ENCODE measurements around the gene SETSIP.
"Not testable (repeated sequence)": the region's sequence is repeated elsewhere in the genome, so short reads cannot be mapped to it uniquely, and the experiment has no call there.

Gene SETSIP

GRCh38 chr1:92075311-92075710, at the start of gene SETSIP:
TSS of gene SETSIP (minus strand) at chr1:92075411. CDS start at chr1:92075411, 0 bp downstream.
- no peak for DNase-seq (ENCODE audit: low read depth)

DNA sequence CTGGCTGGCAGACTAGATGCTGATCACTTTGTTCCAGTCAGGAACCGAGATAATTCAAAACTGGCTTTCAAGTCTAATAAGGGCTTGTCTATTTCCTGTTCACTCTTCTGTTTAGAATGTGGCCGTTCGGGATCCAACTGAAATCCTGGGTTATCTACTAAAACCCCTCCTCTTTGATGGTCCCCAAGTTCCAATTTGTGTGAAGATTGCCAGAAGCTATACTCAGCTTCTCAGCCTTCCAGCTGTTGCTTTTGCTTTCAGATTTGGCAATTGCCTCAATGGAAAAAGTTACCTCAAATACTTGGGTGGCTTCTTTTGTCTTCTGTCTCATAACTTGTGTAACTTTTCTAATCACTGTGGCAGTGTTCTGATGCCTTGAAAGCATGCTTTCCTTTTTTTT, 48.7 kb upstream of the SETSIP start:
- DNase-seq (ENCODE audit: low read depth) = no peak

GRCh38 chr1:92118826-92119225, 43.6 kb upstream of the SETSIP start:
- DNase-seq (ENCODE audit: low read depth) = no peak

DNA sequence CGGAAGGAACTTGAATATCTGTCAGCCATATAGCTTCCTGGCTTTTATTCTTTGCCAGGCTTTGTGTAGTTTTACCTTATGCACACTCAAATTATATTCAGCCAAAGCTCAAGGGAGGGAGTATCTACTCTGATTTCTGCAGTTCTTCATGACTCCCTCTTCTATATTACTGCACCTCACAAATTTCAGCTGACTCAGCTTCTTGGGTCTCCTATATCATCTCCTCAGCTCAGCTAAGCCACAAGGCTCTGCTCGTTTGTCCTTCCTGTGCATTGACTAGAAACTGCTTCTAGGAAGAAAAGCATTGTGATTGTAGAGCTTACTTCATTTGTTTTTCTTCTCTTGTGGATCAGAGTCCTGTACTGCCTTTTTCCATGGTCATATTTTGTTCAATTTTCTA, 42.3 kb upstream of the SETSIP start:
- DNase-seq (ENCODE audit: low read depth) = no peak

GRCh38 chr1:92108631-92109030, 33.4 kb upstream of the SETSIP start:
- no peak for DNase-seq (ENCODE audit: low read depth)

DNA sequence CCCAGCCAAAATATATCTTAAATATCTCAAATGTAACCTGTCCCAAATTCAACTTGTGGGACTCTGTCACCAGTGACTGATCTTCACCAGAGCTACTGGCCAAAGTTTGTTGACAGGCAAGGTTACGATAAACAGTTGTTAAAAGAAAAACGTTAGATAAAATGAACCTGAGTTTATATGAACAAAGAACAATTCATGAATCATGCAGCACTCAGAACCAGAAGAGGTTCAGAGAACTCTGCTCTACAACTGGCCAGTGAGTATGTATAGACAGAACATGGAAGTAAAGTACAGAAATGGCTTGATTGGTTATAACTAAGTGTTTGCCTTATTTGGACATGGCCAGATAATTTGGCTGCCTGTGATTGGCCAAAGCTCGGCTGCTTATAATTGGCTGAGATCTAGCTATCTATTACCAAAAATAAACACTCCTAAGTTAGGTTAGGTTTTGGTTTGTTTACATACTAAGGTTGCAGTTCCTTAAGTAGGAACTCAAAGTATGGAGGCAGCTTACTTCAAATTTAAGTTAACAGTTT, 30.4 kb upstream of the SETSIP start:
- DNase-seq (ENCODE audit: low read depth) = no peak

GRCh38 chr1:92096317-92096716, 21.1 kb upstream of the SETSIP start:
- DNase-seq (ENCODE audit: low read depth) = no peak

- DNase-seq (ENCODE audit: low read depth) = no peak
These were observed 20.7 kb upstream of the SETSIP start for GRCh38 chr1:92095874-92096273.

DNA sequence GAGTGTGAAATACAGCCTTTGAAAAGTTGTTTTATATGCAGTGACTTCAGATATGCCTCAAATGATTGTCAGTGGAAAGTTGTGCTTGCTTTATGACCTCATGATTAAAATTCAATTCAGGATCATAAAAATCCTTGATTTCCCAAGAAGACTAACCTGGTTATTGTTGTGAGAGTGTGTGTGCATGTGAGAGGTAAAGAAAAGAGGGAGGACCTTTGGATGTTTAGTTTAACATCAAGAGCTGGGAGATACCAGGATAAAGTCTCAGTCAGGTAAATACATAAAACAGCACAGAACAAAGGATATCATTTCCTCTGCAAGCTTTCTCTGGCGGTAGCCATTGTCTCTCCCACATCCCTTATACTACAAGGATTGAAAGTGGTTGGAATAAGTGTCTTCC, 19.4 kb upstream of the SETSIP start:
- no peak for DNase-seq (ENCODE audit: low read depth)

DNA sequence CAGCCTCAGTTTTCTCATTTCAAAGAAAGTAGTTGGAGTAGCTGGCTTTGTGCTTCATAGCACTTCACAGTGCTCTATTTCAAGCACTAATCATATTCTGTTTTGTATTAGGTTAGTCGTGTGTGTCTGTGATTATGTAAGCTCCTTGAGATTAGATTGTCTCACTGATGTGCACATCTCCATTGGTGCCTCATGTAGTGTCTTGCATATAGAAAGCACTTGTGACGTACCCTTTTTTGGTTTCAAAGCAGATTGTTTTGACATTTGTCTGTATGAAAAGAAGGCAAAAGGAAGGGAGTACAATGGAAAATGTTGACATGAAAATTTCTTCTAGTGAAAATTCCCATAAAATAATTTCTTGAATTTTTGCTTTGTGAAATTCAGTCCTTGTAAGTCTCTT, 18.9 kb upstream of the SETSIP start:
- no peak for DNase-seq (ENCODE audit: low read depth)

DNA sequence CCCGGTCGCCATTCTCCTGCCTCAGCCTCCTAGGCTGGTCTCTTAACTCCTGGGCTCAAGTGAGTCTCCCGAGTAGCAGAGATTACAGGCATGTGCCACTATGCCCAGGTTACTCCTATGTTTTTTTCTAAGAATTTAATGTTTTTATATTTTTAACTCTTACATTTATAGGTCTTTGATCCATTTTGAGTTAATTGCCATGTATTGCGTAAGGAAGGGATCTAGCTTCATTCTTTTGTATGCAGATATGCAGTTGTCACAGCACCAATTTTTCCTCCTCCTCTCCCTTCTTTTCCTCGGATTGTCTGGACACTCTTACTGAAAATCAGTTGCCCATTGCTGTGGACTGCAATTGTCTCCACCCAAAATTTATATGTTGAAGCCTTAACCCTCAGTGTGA, 16.4 kb upstream of the SETSIP start:
- DNase-seq (ENCODE audit: low read depth) = no peak

DNA sequence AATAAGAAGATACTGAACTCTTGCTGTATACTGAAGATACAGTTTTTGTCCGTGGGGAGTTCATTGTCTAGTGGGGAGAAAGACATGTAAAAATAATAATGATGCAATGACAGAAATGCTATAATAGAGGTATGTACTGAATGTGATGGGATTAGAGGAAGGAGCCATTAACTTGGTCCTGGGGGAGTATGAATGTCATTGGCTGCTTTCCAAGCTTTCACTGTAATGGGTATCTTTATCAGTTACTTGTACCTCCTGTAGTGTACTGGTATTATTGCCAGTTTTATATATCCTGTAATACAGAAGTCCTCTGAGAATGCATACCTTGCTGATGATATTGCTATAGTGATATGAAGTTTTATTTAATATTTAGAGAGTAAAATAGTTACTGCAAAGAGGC, 12.3 kb upstream of the SETSIP start:
- no peak for DNase-seq (ENCODE audit: low read depth)

DNA sequence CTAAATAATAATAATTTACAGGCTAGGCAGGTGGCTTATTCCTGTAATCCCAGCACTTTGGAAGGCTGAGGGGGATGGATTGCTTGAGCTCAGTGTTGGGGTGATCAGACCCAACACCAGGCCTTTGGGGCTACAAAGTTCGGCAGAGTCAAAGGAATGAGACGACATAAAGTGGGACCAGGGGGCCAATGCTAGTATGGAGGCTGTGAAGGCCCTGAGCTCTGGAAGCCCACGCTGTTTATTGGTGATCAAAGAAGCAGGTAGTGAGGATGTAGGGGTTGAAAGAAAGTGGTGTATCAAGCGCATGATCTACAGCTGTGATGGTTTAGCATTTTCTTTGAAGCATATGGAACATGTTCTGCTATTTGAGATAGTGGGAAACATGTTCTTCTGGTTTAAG, 10.5 kb upstream of the SETSIP start:
- DNase-seq (ENCODE audit: low read depth) = no peak

GRCh38 chr1:92084651-92085050, 9.4 kb upstream of the SETSIP start:
- DNase-seq (ENCODE audit: low read depth) = no peak

GRCh38 chr1:92081031-92081430, 5.8 kb upstream of the SETSIP start:
- DNase-seq (ENCODE audit: low read depth) = no peak

GRCh38 chr1:92080128-92080985, 5.1 kb upstream of the SETSIP start, which contains the start of gene BTBD8:
TSS of gene BTBD8 (plus strand) at chr1:92080345. CDS start at chr1:92080572, 227 bp downstream.
- peak; percentile 35 for DNase-seq (ENCODE audit: low read depth)

DNA sequence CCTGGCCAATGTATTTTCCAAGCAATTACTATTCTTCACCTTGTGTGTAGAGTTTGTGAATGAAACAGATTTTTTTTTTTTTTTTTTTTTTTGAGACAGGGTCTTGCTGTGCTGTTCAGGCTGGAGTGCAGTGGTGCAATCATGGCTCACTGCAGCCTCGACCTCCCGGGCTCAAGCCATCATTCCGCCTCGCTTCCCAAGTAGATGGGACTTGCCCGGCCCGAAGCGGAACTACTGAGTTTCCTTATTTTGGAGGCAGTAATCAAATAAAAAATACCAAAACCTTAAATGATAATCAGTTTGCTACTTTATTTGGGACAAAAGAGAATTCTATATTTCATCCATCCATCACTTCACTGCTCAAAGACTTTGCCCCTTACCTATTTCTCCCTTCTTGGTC, 4.2 kb upstream of the SETSIP start:
- DNase-seq (ENCODE audit: low read depth) = no peak

- not testable (repeated sequence) for DNase-seq (ENCODE audit: low read depth)
These were observed 2.9 kb upstream of the SETSIP start for GRCh38 chr1:92078077-92078476.

- no peak for DNase-seq (ENCODE audit: low read depth)
These were observed 1.2 kb upstream of the SETSIP start for GRCh38 chr1:92076363-92076762.

DNA sequence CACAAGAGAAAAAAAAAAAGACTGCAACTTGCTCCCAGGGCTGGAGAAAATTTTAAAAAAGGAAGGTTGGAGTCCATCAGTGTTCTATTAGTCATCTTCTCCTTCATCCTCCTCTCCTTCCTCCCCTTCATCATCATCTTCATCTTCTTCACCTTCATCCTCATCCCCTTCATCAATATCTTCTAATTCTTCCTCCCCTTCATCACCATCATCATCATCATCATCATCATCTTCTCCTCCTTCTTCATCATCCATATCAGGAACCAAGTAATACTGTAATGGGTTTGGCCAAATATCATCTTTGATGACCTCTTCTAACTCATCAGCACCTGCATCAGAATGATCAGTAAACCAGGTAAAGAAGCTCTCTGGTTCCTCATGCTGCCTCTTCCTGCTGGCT, 765 bp downstream of the SETSIP start:
- DNase-seq (ENCODE audit: low read depth) = not testable (repeated sequence)

GRCh38 chr1:92070892-92071291, 4.3 kb downstream of the SETSIP start:
- DNase-seq (ENCODE audit: low read depth) = no peak

GRCh38 chr1:92066321-92066720, 8.9 kb downstream of the SETSIP start:
- no peak for DNase-seq (ENCODE audit: low read depth)

- no peak for DNase-seq (ENCODE audit: low read depth)
These were observed 10.2 kb downstream of the SETSIP start for GRCh38 chr1:92065042-92065441.

- DNase-seq (ENCODE audit: low read depth) = no peak
These were observed 23.3 kb downstream of the SETSIP start for GRCh38 chr1:92051948-92052347.
